HG02938 (cell line): ENCODE results near the gene POGLUT2.

ENCODE experiments used
- ATAC-seq: cut with Tn5 transposase; IDR thresholded peaks from one replicate; pipeline ENCODE4 v1.9.1; 2021; ENCODE audit warnings: mild to moderate bottlenecking, moderate library complexity; ENCODE audit not compliant: unreplicated experiment

Gene POGLUT2

DNA sequence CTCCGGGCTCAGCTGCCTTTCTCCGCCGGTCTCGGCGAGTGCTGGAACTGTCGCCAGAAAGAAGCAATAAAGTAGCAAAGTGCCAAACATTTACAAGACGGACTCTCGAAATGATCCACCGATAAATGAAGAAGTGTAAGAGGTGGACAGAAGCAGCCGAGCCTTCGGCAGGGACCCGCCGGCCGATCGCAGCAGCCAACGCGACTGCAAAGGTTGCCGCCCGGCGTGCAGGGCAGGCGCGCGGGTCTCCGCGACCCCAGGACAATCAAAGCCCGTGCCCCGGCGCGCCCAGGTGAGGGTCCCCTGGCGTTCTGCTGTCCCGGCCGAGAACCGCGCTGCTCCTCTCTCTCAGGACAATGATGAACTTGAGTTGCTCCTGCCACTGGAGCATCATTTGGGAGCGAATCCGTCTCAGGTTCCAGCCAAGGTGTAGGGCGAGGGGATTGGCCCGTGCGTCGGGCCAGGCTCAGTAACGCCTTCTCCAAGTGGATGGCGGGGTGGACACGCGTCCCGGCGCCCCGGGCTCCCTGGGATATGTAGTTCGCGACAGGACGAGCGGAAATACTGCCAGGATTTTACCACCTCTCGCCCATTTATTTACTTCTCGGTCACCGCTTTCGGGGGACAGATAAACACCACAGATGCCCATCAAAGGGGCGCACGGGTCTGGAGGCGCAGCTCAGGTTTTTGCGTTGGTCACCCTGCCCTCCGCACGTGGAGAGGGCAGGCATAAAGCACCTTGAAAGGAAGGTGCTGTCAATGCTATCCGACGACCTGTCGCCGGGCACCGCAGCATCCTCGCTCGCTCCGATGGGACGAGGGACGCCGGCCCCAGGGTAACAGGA lies at the start of gene POGLUT2, which contains the start of gene BIVM:
TSS of gene POGLUT2 (minus strand) at position 396 of the 845 bp plus-strand sequence. CDS start at position 90, 306 bp downstream.
TSS of gene BIVM (plus strand) at position 539 of the 845 bp plus-strand sequence. CDS start 8,149 bp downstream, outside the sequence.
- ATAC-seq, result peak; percentile 84

- ATAC-seq, result peak; percentile 20
Observed at GRCh38 chr13:102847272-102848234, 48.8 kb upstream of the POGLUT2 start.

DNA sequence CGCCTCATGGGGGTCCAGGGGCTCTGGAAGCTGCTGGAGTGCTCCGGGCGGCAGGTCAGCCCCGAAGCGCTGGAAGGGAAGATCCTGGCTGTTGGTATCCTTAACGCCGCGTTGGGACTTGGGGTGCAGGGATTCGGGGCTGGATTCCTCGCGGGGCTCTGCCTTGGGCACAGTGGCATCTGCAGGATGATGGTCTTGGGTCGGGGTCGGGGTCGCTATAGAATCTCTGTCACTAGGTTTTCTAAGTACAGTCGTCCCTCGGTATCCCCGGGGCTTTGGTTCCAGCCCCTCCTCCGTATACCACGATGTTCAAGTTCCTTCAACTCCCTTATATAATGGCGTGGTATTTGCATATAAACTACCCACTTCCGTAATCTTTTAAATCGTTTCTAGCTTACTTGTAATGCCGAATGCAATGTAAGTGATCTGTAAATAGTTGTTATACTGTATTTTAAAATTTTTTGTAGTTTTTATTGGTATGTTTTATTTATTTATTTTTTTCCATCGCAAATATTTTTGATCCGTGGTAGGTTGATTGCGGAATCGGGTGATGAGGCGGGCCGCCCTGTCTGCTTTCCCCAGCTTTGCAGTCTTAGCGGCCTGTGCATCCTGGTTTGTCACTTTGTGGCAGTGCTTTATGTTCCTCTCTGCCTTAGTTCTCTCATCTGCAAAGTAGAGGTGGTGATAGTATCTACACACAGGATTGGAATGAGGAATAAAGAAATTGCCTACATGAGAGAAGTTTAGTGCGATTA lies 47.7 kb upstream of the POGLUT2 start:
- ATAC-seq, result peak; percentile 44

- ATAC-seq, result peak; percentile 76
Observed at GRCh38 chr13:102845630-102846260, 47.0 kb upstream of the POGLUT2 start, which contains the start of gene ERCC5. Gene ERCC5 (plus strand): TSS chr13:102846032. CDS start chr13:102846267, 235 bp downstream.

DNA sequence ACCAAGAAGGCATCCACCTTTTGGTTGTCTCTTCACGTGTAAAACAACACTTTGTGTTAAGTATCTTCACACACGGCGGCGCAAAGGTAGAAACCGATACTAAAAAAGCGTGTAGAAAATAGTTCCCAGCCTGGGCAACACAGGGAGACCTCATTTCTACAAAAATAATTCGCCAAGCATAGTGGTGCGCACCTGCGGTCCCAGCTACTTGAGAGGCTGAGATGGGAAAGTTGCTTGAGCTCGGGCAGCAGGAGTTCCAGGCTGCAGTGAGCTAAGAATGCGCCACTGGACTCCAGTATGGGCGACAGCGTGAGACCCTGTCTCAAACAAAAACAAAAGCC lies 46.5 kb upstream of the POGLUT2 start:
- ATAC-seq, result peak; percentile 22

GRCh38 chr13:102839462-102839861 lies 40.7 kb upstream of the POGLUT2 start:
- ATAC-seq, result no peak

DNA sequence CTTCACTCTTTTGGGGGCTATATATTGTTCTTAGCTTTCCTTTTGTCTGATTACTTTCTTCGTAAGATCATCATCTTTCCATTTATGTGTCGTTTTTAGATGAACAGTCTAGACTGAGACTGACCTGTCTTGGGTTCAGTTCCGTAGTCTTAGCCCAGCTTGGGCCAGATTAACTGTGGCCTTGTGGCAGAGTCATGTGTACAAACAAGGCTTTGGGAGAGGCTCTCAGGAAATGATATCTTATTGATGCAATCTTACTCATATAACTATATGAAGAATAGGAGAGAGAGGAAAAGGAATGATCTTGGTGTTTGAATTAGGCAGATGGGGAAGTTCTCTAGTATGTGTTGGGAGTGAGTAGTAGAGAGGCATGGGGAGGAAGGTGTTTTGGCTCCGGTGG lies 40.2 kb upstream of the POGLUT2 start:
- ATAC-seq, result no peak

DNA sequence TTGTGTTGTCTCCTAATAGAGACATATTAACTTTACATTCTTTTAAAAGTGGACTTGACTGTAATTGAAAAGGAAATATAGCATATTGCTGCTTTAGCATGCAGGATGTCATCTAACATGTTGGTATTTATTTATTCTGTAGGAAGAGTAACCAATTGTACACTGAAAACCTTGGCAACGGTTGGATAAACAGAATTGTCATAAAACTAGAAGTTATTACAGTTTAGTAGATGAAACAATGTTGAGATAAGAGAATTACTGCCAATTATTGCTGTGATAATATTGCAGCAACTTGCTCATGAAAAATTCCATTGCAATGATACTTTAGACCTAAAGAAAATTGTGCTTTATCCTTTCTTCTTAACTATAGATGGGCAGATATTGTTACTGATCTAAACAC lies 39.5 kb upstream of the POGLUT2 start:
- ATAC-seq, result no peak

- no peak for ATAC-seq
Observed at GRCh38 chr13:102836471-102836870, 37.7 kb upstream of the POGLUT2 start.

DNA sequence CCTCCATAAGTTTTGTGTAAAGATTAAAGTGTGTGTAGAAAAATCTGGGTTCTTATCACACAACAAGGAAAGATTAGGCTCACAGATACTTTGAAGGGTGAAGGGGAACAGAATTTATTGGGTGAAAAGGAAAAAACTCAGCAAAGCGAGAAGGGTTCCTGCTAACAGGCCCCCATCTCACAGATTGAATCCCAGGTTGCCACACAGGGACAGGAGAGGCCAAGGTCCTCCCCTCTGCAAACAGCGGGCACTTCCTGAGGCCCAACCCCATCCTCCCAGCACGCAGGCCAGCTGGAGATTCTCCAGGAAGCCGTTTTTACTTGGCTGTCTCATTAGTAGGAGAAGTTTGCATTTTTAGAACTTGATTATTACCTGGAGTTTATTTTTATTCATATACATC lies 31.9 kb upstream of the POGLUT2 start:
- ATAC-seq, result no peak

GRCh38 chr13:102825921-102826706 lies 27.3 kb upstream of the POGLUT2 start:
- no peak for ATAC-seq

- ATAC-seq, result no peak
Observed at GRCh38 chr13:102825400-102825799, 26.6 kb upstream of the POGLUT2 start.

DNA sequence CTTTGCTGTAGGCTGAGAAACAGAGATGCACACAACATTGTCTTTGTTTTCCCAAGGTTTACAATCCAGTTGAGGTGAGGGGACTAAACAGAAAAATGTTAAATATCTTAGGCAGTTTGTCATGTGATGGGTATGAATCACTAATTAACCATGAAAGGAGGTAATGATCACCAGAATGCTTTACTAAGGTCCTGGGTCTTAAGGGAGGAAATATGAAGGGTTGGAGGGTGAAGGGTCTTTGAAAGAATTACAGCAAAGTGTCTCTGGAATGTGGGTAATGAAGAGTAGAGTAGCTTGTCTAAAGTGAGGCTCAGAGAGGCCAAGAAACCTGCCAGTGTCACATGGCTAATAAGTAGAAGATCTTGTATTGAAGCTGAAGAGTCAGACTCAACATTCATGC lies 19.1 kb upstream of the POGLUT2 start:
- no peak for ATAC-seq

DNA sequence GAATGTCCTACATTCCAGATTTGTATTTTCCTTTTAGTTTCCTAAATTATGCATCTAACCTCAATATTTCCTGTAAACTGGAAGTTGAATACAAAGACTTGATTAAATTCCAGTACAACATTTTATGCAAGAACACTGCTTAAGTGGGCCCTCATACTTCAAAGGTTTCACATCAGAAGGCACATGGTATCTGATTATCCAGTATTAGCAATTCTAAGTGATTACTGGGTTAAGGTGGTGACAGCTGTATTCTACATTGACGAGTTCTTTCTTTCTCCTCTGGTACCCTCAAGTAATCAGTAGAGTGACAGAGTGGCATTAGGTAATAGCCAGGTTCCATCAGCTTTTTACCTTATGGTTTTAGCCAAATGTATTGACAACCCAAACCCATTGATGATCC lies 18.5 kb upstream of the POGLUT2 start:
- ATAC-seq, result no peak

GRCh38 chr13:102816708-102817107 lies 17.9 kb upstream of the POGLUT2 start:
- ATAC-seq, result no peak

DNA sequence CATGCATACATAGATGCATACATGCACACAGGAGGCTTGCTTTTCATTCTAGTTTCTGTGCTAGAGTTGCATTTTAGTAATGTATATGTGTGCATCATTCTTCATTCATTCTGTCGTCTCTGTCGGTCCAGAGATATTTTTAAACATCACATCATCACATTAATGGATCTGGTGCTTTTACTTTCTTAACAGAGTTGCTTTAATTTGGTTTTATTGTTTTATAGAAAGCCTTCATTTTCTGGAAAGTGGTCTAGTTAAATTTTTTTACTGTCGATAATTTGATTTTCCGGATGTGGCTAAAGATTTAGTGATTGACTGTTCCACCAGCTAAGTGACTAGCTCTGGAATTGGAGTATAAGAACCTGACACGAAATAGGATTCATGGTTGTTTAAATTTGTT lies 17.0 kb upstream of the POGLUT2 start:
- no peak for ATAC-seq

GRCh38 chr13:102814793-102815192 lies 16.0 kb upstream of the POGLUT2 start:
- no peak for ATAC-seq

GRCh38 chr13:102814025-102814607 lies 15.3 kb upstream of the POGLUT2 start:
- ATAC-seq, result no peak

GRCh38 chr13:102812611-102813287 lies 14.0 kb upstream of the POGLUT2 start:
- no peak for ATAC-seq
